Hepatocyte (in vitro differentiated cells): ENCODE results near the gene STK11. TPM values are rescaled to one million over a fixed set of nuclear protein-coding genes. Genes with fewer than 3 reads are reported as not detected.

ENCODE experiments used
- DNase-seq: peaks from one replicate; pipeline ENCODE4 v3.0.0-alpha.2; 2016; ENCODE audit warnings: low spot score
- H2AFZ ChIP-seq: fragments of 200-600 bp; sonication (generic); 2 replicates; pipeline ENCODE4 v1.6.0; 2016; ENCODE audit warnings: antibody characterized with exemption, mild to moderate bottlenecking
- H3K27ac ChIP-seq: fragments of 200-600 bp; sonication (generic); 2 replicates; pipeline ENCODE4 v1.5.1; 2016; ENCODE audit warnings: mild to moderate bottlenecking
- H3K27me3 ChIP-seq: fragments of 200-600 bp; sonication (generic); 2 replicates; pipeline ENCODE4 v1.6.1; 2016
- H3K36me3 ChIP-seq: fragments of 200-600 bp; sonication (generic); replicated peaks from 2 replicates; pipeline ENCODE4 v1.5.1; 2016; ENCODE audit warnings: low read depth; ENCODE audit not compliant: insufficient read depth
- H3K4me1 ChIP-seq: fragments of 200-600 bp; sonication (generic); 2 replicates; pipeline ENCODE4 v1.5.1; 2016; ENCODE audit warnings: mild to moderate bottlenecking, moderate library complexity; ENCODE audit not compliant: insufficient read depth
- H3K4me2 ChIP-seq: fragments of 200-600 bp; sonication (generic); 2 replicates; pipeline ENCODE4 v1.6.0; 2016
- H3K4me3 ChIP-seq: fragments of 200-600 bp; sonication (generic); 2 replicates; pipeline ENCODE4 v1.5.1; 2016; ENCODE audit warnings: mild to moderate bottlenecking
- H3K79me2 ChIP-seq: fragments of 200-600 bp; sonication (generic); 2 replicates; pipeline ENCODE4 v1.6.0; 2017; ENCODE audit warnings: mild to moderate bottlenecking
- H3K9me2 ChIP-seq: fragments of 200-600 bp; sonication (generic); replicated peaks from 2 replicates; pipeline ENCODE4 v1.6.0; 2017; ENCODE audit warnings: mild to moderate bottlenecking; ENCODE audit not compliant: insufficient read depth
- H3K9me3 ChIP-seq: fragments of 200-600 bp; sonication (generic); 2 replicates; pipeline ENCODE4 v1.5.1; 2016; ENCODE audit warnings: low read depth, mild to moderate bottlenecking
- H4K20me1 ChIP-seq: fragments of 200-600 bp; sonication (generic); 2 replicates; pipeline ENCODE4 v1.6.0; 2016; ENCODE audit warnings: mild to moderate bottlenecking; ENCODE audit not compliant: insufficient read depth, poor library complexity, severe bottlenecking
- EZH2 ChIP-seq: fragments of 200-600 bp; sonication (generic); IDR thresholded peaks from 2 replicates; pipeline ENCODE4 v1.6.1; 2016; ENCODE audit warnings: antibody characterized with exemption, mild to moderate bottlenecking, borderline replicate concordance
- EZH2phosphoT487 ChIP-seq: fragments of 200-600 bp; sonication (generic); IDR thresholded peaks from one replicate; pipeline ENCODE4 v1.6.1; 2018; ENCODE audit warnings: antibody characterized with exemption, mild to moderate bottlenecking, low read depth, moderate library complexity; ENCODE audit not compliant: unreplicated experiment, severe bottlenecking
- WGBS: methylation state at CpG from one replicate; pipeline ENCODE4 v1.1.6; 2016; ENCODE audit warnings: low lambda C conversion rate; ENCODE audit errors: missing lambda C conversion rate; 5-methylcytosine and 5-hydroxymethylcytosine counted together
- polyA plus RNA-seq: library from polyadenylated mRNA; unstranded; fragments of >200 nt; fragmentation: Nextera tagmentation; extraction: Ambion mirVana; gene quantifications from 2 replicates; pipeline ENCODE4 v1.2.1, GENCODE V29; 2016
- total RNA-seq: library from RNA; depleted of rRNA; stranded (reverse); fragments of >200 nt; gene quantifications from 2 replicates; pipeline ENCODE4 v1.2.3, GENCODE V29; 2014
- TF ChIP-seq, protein P1 (sequence below): fragments of 200-600 bp; sonication (generic); IDR thresholded peaks from 2 replicates; pipeline ENCODE4 v1.5.1; 2016; ENCODE audit warnings: antibody characterized with exemption, mild to moderate bottlenecking; ENCODE audit not compliant: poor library complexity

The STK11 gene
- total and polyA plus RNA-seq, 2 experiments from 2014 or later, result 48.9 to 76.6 TPM

DNA sequence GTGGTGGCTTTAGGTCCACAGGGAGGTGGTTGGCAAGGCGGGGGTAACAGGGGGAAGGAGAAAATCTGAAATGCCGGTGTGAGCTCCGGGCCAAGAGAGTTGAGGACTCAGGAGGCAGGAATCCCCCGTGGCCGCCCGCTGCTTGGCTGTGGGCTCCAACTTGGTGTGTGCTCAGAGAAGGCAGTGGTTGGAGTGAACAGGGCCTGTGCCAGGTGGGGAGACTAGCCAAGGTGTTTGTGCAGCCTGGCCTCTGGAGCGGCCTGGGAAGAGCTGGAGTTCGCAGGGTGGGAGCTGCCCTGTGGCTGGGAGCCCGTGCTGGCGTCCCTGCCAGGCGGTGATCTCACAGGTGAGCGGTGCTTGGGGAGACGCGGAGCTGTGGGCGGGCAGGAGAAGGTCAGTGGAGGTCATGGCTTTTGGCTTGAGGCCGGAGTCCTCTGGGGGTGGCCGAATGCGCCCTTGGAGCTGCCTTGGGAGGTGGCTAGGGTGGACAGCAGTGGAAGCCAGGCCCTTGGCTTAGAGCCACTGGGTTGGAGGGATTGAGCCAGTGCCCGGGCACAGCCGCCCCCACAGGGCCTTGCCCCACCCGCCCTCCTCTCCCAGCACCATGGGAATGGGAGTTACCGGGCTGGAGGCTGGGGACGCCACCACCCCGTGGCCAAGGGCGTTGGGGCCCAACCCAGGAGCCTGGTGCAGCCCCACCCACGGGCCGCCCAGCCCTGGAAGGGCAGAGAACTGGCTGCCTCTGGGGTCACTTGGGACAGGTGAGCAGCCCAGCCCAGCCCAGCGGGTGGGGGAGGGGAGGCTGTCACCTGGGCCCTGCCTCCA lies 56.4 kb downstream of the STK11 start:
- no peaks in the 10 kb centered on the region for H3K36me3 ChIP-seq
- TF ChIP-seq EZH2phosphoT487 (no peak), EZH2 (no peak)
- TF ChIP-seq, protein P1, sequence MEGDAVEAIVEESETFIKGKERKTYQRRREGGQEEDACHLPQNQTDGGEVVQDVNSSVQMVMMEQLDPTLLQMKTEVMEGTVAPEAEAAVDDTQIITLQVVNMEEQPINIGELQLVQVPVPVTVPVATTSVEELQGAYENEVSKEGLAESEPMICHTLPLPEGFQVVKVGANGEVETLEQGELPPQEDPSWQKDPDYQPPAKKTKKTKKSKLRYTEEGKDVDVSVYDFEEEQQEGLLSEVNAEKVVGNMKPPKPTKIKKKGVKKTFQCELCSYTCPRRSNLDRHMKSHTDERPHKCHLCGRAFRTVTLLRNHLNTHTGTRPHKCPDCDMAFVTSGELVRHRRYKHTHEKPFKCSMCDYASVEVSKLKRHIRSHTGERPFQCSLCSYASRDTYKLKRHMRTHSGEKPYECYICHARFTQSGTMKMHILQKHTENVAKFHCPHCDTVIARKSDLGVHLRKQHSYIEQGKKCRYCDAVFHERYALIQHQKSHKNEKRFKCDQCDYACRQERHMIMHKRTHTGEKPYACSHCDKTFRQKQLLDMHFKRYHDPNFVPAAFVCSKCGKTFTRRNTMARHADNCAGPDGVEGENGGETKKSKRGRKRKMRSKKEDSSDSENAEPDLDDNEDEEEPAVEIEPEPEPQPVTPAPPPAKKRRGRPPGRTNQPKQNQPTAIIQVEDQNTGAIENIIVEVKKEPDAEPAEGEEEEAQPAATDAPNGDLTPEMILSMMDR, result no peak
- H3K27ac ChIP-seq, result peak overlapping the region; percentile 98
- peaks cover 78% of the 10 kb centered on the region for H3K4me1 ChIP-seq
- H4K20me1 ChIP-seq, result peaks cover 8% of the 10 kb centered on the region
- WGBS, result 50% methylated on average over 22 of the region's 28 CpGs
- peaks cover 17% of the 10 kb centered on the region for H3K79me2 ChIP-seq
- DNase-seq, result peak; percentile 90
- H2AFZ ChIP-seq, result no peak overlapping the region
- H3K9me2 ChIP-seq, result no peaks in the 10 kb centered on the region
- no peak overlapping the region for H3K4me3 ChIP-seq
- no peaks in the 10 kb centered on the region for H3K9me3 ChIP-seq
- no peaks in the 10 kb centered on the region for H3K27me3 ChIP-seq
- H3K4me2 ChIP-seq, result peak overlapping the region; percentile 93

- DNase-seq, result no peak
- H3K4me3 ChIP-seq, result no peak overlapping the region
- H3K4me1 ChIP-seq, result peaks cover 78% of the 10 kb centered on the region
- no peaks in the 10 kb centered on the region for H3K9me3 ChIP-seq
- H3K27me3 ChIP-seq, result no peaks in the 10 kb centered on the region
- 38% methylated on average over 13 of the region's 21 CpGs for WGBS
- TF ChIP-seq, protein P1, result no peak
- no peak for TF ChIP-seq EZH2
- TF ChIP-seq EZH2phosphoT487, result no peak
- H4K20me1 ChIP-seq, result peaks cover 2% of the 10 kb centered on the region
- peaks cover 19% of the 10 kb centered on the region for H3K79me2 ChIP-seq
- H2AFZ ChIP-seq, result no peak overlapping the region
- peak overlapping the region; percentile 98 for H3K27ac ChIP-seq
- peak overlapping the region; percentile 93 for H3K4me2 ChIP-seq
- no peaks in the 10 kb centered on the region for H3K9me2 ChIP-seq
- no peaks in the 10 kb centered on the region for H3K36me3 ChIP-seq
Observed at GRCh38 chr19:1262623-1263123, 57.1 kb downstream of the STK11 start.

DNA sequence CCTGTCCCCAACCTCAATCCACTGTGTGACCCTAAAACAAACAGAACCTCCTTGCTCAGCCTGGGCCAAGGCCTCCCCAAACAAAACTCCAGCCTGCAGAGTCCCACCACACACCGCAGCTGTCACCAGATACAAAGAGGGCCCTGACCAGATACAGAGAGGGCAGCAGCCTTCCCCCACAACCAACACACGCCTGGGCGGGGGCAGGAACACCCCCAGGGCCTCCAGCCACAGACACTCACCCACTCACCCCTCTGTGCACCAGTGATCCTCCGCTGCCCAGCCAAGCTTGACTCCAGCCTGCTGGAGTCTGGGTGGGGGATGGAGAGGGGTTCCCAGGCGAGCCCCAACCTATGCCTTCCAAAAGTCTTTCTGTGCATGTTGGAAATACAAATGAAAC lies 57.6 kb downstream of the STK11 start:
- Histone ChIP-seq H3K4me3 (no peak overlapping the region), H3K79me2 (peaks cover 21% of the 10 kb centered on the region), H3K27ac (peak overlapping the region; percentile 98), H4K20me1 (no peaks in the 10 kb centered on the region), H3K4me2 (peak overlapping the region; percentile 93), H3K4me1 (peaks cover 78% of the 10 kb centered on the region), H3K36me3 (no peaks in the 10 kb centered on the region), H2AFZ (no peak overlapping the region), H3K9me2 (no peaks in the 10 kb centered on the region), H3K27me3 (no peaks in the 10 kb centered on the region), H3K9me3 (no peaks in the 10 kb centered on the region)
- 73% methylated on average over 5 of the region's 5 CpGs for WGBS
- no peak for DNase-seq
- TF ChIP-seq EZH2phosphoT487 (no peak), EZH2 (no peak)
- TF ChIP-seq, protein P1, result no peak
